Ectodermal cell (in vitro differentiated cells): ENCODE measurements around the gene AQP10.

Source experiments
- H3K27ac ChIP-seq: 2 replicates; pipeline ENCODE4 v1.7.0; 2013; ENCODE audit warnings: mild to moderate bottlenecking, low read depth, low read length; ENCODE audit not compliant: insufficient read depth, poor library complexity, severe bottlenecking
- H3K27me3 ChIP-seq: 2 replicates; pipeline ENCODE4 v1.7.0; 2013; ENCODE audit warnings: mild to moderate bottlenecking, low read length; ENCODE audit not compliant: insufficient read depth, control insufficient read depth, poor library complexity, severe bottlenecking
- H3K36me3 ChIP-seq: one replicate; pipeline ENCODE4 v1.7.0; 2013; ENCODE audit warnings: low read length; ENCODE audit not compliant: control insufficient read depth, insufficient read depth
- H3K4me1 ChIP-seq: one replicate; pipeline ENCODE4 v1.7.0; 2013; ENCODE audit warnings: low read length; ENCODE audit not compliant: control insufficient read depth, insufficient read depth
- H3K4me3 ChIP-seq: 2 replicates; pipeline ENCODE4 v1.7.0; 2013; ENCODE audit warnings: low read depth, low read length, control low read depth; ENCODE audit not compliant: insufficient read depth
- H3K9me3 ChIP-seq: 2 replicates; pipeline ENCODE4 v1.7.0; 2013; ENCODE audit warnings: mild to moderate bottlenecking, low read length, moderate library complexity; ENCODE audit not compliant: control insufficient read depth
- WGBS, 2 experiments: methylation state at CpG; one replicate each; pipeline ENCODE4 v1.1.7; 2013; ENCODE audit warnings: missing lambda C conversion rate in 2 of 2; 5-methylcytosine and 5-hydroxymethylcytosine counted together

The AQP10 gene

GRCh38 chr1:154323493-154323892 lies 2.6 kb downstream of the AQP10 start:
- no peak overlapping the region for H3K4me3 ChIP-seq

DNA sequence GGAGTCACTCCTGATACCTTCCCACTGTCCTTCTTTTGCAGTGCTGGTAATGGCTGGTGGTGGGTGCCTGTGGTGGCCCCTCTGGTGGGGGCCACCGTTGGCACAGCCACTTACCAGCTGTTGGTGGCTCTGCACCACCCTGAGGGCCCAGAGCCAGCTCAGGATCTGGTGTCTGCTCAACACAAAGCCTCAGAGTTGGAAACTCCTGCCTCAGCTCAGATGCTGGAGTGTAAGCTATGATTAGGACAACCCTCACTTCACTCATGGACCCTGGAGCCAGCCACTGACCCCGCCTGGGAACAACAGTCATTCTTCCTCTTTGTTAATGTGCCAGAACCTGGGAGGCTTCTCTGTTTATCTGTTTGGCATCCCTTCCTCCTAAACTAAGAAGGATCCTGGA lies 3.3 kb downstream of the AQP10 start:
- peaks cover 23% of the 10 kb centered on the region for H3K4me1 ChIP-seq
- no peaks in the 10 kb centered on the region for H3K36me3 ChIP-seq
- H3K27me3 ChIP-seq: no peaks in the 10 kb centered on the region
- H3K27ac ChIP-seq: no peak overlapping the region
- peak overlapping the region; percentile 50 for H3K4me3 ChIP-seq
- no peaks in the 10 kb centered on the region for H3K9me3 ChIP-seq
- WGBS, 2 experiments: 82 to 90% methylated on average over 2 of the region's 2 CpGs

More at GRCh38 chr1:154323493-154323892, 2.6 kb downstream of the AQP10 start:
- Histone ChIP-seq H3K4me1 (peaks cover 17% of the 10 kb centered on the region), H3K27ac (no peak overlapping the region), H3K9me3 (no peaks in the 10 kb centered on the region), H3K27me3 (no peaks in the 10 kb centered on the region), H3K36me3 (no peaks in the 10 kb centered on the region)
- WGBS, 2 experiments: 91 to 94% methylated on average over 7 of the region's 7 CpGs

- H3K9me3 ChIP-seq: no peaks in the 10 kb centered on the region
- WGBS, 2 experiments: 0 to 1% methylated on average over 54 of the region's 56 CpGs
- peak within 1 kb of the TSS; percentile 50 for H3K4me3 ChIP-seq
- H3K36me3 ChIP-seq: no peaks in the 10 kb centered on the region
- peaks cover 28% of the 10 kb centered on the region for H3K4me1 ChIP-seq
- H3K27me3 ChIP-seq: no peaks in the 10 kb centered on the region
- peak within 1 kb of the TSS; percentile 26 for H3K27ac ChIP-seq
Measured at GRCh38 chr1:154324669-154325582, 4.0 kb downstream of the AQP10 start, which contains the start of gene ATP8B2. TSS of gene ATP8B2 (plus strand) at chr1:154325525. CDS start at chr1:154328142, 2,617 bp downstream.

DNA sequence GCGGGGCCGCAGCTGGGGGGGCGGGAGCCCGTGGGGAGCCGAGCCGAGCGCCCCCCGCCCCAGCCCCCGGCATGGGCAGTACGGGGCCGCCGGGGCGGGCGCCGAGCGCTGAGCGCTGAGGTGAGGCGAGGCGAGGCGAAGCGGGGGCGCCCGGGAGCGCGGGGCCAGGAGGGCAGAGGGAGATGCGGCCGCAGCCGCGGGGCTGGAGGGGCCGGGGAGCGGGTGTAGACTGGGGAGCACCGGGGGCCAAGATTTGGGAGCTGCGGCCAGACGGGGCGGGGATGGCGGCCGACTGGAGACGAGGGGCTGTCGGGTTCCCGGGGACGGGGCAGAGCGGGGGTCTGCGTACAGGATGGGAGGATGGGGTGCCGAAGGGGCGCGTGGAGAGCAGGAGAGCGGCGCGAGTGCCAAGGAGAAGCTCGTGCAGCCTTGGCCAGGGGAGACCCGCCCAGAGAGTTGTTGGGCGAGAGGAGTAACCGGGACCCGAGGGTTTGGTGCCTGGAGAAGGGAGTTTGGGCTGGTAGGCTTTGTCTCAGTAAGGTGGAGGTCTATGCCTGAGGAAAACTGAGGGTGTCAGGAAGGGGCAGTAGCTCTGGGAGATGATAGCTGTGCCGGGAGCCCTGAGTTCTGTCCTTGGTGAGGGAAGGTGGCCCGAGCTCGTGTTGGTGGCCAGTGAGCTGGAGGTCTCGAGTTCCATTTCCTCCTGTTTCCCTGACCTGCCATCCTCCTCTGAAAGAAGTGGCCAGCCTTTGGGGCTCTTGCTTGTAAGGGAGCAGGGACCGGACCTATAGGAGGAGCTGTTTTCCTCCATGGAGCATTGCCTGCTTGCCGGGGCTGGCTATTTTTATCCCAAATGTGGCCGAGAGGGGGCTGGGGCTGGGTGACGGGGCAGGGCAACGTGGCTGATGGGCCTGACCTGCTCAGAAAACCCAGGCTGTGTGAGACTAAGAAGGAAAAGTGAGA lies 5.0 kb downstream of the AQP10 start:
- WGBS, 2 experiments: 0 to 1% methylated on average over 63 of the region's 63 CpGs
- H3K27ac ChIP-seq: peak overlapping the region; percentile 39
- no peaks in the 10 kb centered on the region for H3K27me3 ChIP-seq
- H3K4me3 ChIP-seq: peak overlapping the region; percentile 50
- H3K9me3 ChIP-seq: no peaks in the 10 kb centered on the region
- H3K36me3 ChIP-seq: no peaks in the 10 kb centered on the region
- peaks cover 28% of the 10 kb centered on the region for H3K4me1 ChIP-seq

- no peaks in the 10 kb centered on the region for H3K9me3 ChIP-seq
- peak overlapping the region; percentile 50 for H3K4me3 ChIP-seq
- no peaks in the 10 kb centered on the region for H3K27me3 ChIP-seq
- H3K27ac ChIP-seq: peak overlapping the region; percentile 39
- H3K4me1 ChIP-seq: peaks cover 28% of the 10 kb centered on the region
- H3K36me3 ChIP-seq: peaks cover 6% of the 10 kb centered on the region
- 80% methylated on average over 6 of the region's 6 CpGs for WGBS, 2 experiments
Measured at GRCh38 chr1:154326546-154327465, 5.9 kb downstream of the AQP10 start.

DNA sequence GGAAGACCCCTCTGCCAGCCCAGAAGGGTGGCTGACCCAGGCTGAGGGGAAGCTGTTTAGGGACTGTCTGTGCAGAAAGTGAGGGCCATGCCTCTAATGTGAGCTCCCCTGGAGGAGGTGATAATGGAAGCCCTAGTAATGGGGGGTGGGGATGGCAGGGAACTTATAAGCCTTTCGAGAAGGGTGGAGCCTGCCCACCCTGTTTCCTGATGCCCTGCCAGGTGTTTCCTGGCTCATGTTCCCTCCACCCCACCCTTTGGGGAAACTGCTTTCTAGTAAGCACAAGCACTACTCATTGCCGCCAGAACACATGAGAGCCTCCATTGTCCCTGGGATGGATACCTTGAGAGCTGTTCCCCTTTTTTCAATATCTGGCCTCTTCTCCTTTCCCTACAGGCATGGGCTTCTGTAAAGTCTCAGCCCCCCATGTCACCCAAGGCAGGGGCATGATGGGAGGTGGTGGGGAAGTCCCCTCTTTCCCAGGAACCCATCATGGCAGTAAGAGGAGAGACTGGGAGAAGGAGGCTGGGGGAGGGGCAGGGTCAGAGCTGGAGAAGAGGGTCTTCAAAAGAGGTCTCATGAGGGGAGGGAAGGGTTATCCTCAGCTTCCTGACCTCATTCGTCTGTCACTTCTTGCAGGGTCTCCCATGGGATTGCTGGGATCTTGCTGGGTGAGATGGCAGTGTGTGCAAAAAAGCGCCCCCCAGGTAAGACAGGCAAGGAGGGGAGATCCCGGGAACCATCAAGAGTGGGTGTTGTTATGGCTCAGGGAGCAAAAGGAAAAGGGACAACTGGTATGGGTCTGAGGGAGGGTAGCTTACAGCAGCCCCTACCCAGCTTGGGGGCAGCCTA lies 6.8 kb downstream of the AQP10 start:
- H3K4me3 ChIP-seq: peak overlapping the region; percentile 48
- H3K36me3 ChIP-seq: peaks cover 10% of the 10 kb centered on the region
- H3K27me3 ChIP-seq: no peaks in the 10 kb centered on the region
- H3K4me1 ChIP-seq: peaks cover 28% of the 10 kb centered on the region
- H3K9me3 ChIP-seq: no peaks in the 10 kb centered on the region
- no peak overlapping the region for H3K27ac ChIP-seq
- WGBS, 2 experiments: 64 to 67% methylated on average over 5 of the region's 5 CpGs

- WGBS, 2 experiments: 4% methylated on average over 76 of the region's 76 CpGs
- Histone ChIP-seq H3K4me1 (peaks cover 28% of the 10 kb centered on the region), H3K9me3 (no peaks in the 10 kb centered on the region), H3K27me3 (no peaks in the 10 kb centered on the region), H3K36me3 (peaks cover 10% of the 10 kb centered on the region), H3K27ac (no peak overlapping the region), H3K4me3 (peak overlapping the region; percentile 48)
Measured at GRCh38 chr1:154328318-154329151, 7.6 kb downstream of the AQP10 start.

- 28 to 35% methylated on average over 6 of the region's 6 CpGs for WGBS, 2 experiments
- H3K36me3 ChIP-seq: peaks cover 14% of the 10 kb centered on the region
- peak overlapping the region; percentile 48 for H3K4me3 ChIP-seq
Measured at GRCh38 chr1:154329152-154329521, 8.2 kb downstream of the AQP10 start.

More at GRCh38 chr1:154329152-154329521, 8.2 kb downstream of the AQP10 start:
- Histone ChIP-seq H3K4me1 (peaks cover 28% of the 10 kb centered on the region), H3K27ac (no peak overlapping the region), H3K9me3 (no peaks in the 10 kb centered on the region), H3K27me3 (no peaks in the 10 kb centered on the region)
